Measurements from ENCODE around the gene KIDINS220. TPM values are rescaled to one million over a fixed set of nuclear protein-coding genes. Genes with fewer than 3 reads are reported as not detected.

KIDINS220 gene
- total RNA-seq, 1 donor from 2014 or later = 26.9 TPM

DNA sequence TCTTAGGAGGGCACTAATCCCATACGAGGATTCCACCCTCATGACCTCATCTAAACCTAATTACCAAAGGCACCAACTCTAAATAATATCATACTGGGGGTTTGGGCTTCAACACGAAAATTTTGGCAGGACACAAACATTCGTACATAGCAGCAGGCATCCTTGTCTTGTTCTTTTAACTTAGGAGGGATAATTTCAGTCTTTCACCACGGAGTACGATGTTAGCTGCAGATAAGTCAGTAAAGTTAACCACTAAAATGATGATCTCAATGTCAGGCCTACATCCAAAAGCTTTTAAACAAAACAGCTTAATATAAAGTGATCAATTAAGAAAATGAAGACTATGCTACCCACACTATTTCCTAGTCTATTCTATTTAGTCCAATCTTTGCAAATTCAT, 80.7 kb downstream of the KIDINS220 start:
- no peak overlapping the region for H3K27ac Mint-ChIP-seq
- ChIA-PET POLR2A (no interaction called here), CTCF (no interaction called here)
- H3K4me3 Mint-ChIP-seq = no peak overlapping the region
- no peak for ATAC-seq (ENCODE audit: low read depth)
- H3K36me3 Mint-ChIP-seq (ENCODE audit: low read depth) = peaks cover 57% of the 10 kb centered on the region
- no peak for DNase-seq
- H3K4me1 Mint-ChIP-seq = no peaks in the 10 kb centered on the region
- peaks cover 7% of the 10 kb centered on the region for H3K9me3 Mint-ChIP-seq
- TF ChIP-seq, protein P1, sequence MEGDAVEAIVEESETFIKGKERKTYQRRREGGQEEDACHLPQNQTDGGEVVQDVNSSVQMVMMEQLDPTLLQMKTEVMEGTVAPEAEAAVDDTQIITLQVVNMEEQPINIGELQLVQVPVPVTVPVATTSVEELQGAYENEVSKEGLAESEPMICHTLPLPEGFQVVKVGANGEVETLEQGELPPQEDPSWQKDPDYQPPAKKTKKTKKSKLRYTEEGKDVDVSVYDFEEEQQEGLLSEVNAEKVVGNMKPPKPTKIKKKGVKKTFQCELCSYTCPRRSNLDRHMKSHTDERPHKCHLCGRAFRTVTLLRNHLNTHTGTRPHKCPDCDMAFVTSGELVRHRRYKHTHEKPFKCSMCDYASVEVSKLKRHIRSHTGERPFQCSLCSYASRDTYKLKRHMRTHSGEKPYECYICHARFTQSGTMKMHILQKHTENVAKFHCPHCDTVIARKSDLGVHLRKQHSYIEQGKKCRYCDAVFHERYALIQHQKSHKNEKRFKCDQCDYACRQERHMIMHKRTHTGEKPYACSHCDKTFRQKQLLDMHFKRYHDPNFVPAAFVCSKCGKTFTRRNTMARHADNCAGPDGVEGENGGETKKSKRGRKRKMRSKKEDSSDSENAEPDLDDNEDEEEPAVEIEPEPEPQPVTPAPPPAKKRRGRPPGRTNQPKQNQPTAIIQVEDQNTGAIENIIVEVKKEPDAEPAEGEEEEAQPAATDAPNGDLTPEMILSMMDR (IDR thresholded peaks at IDR 0.05) = no peak
- intact Hi-C loops (cut with micrococcal nuclease) = no loop called here
- no peaks in the 10 kb centered on the region for H3K27me3 Mint-ChIP-seq

- peaks cover 7% of the 10 kb centered on the region for H3K9me3 Mint-ChIP-seq
- TF ChIP-seq, protein P1 (IDR thresholded peaks at IDR 0.05) = no peak
- no peak for DNase-seq
- H3K36me3 Mint-ChIP-seq (ENCODE audit: low read depth) = peaks cover 59% of the 10 kb centered on the region
- no peak overlapping the region for H3K27ac Mint-ChIP-seq
- H3K27me3 Mint-ChIP-seq = no peaks in the 10 kb centered on the region
- ChIA-PET CTCF (no interaction called here), POLR2A (no interaction called here)
- ATAC-seq (ENCODE audit: low read depth) = no peak
- intact Hi-C loops (cut with micrococcal nuclease) = no loop called here
- H3K4me3 Mint-ChIP-seq = no peak overlapping the region
- H3K4me1 Mint-ChIP-seq = no peaks in the 10 kb centered on the region
Measured at GRCh38 chr2:8756230-8756629, 81.2 kb downstream of the KIDINS220 start.

GRCh38 chr2:8754106-8754776, 83.2 kb downstream of the KIDINS220 start:
- ChIA-PET POLR2A (no interaction called here), CTCF (no interaction called here)
- Mint-ChIP-seq H3K4me1 (no peaks in the 10 kb centered on the region), H3K9me3 (peaks cover 7% of the 10 kb centered on the region), H3K36me3 (ENCODE audit: low read depth) (peaks cover 61% of the 10 kb centered on the region), H3K27ac (no peak overlapping the region), H3K4me3 (no peak overlapping the region), H3K27me3 (no peaks in the 10 kb centered on the region)
- TF ChIP-seq, protein P1 (IDR thresholded peaks at IDR 0.05) = no peak
- no peak for DNase-seq
- intact Hi-C loops (cut with micrococcal nuclease) = no loop called here
- ATAC-seq (ENCODE audit: low read depth) = no peak

- peaks cover 59% of the 10 kb centered on the region for H3K36me3 Mint-ChIP-seq (ENCODE audit: low read depth)
- no peaks in the 10 kb centered on the region for H3K27me3 Mint-ChIP-seq
- CTCF ChIA-PET = no interaction called here
- TF ChIP-seq, protein P1 (IDR thresholded peaks at IDR 0.05) = no peak
- intact Hi-C loops (cut with micrococcal nuclease) = no loop called here
- POLR2A ChIA-PET = no interaction called here
- no peak for ATAC-seq (ENCODE audit: low read depth)
- no peak overlapping the region for H3K4me3 Mint-ChIP-seq
- DNase-seq = no peak
- H3K27ac Mint-ChIP-seq = no peak overlapping the region
- H3K9me3 Mint-ChIP-seq = peaks cover 7% of the 10 kb centered on the region
- H3K4me1 Mint-ChIP-seq = no peaks in the 10 kb centered on the region
Measured at GRCh38 chr2:8753609-8754008, 83.8 kb downstream of the KIDINS220 start.

DNA sequence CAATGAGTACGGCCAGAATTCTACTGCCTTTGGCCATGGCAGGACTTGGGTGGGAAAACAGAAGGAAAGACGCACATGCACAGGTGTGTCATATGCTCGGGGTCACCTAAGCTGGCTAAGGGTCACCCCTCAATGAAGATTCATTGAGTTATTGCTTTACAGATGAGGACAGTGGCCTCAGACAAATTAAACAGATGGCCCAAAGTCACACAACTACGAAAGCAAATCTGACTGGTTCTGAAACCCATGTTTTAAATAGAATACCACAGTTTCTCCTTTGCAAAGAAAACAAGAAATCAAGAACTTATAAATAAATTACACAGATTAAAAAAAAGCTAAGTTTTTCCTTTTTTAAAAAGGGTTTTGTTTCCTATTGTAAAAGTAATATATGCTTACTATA, 85.0 kb downstream of the KIDINS220 start:
- H3K27me3 Mint-ChIP-seq = no peaks in the 10 kb centered on the region
- TF ChIP-seq, protein P1 (IDR thresholded peaks at IDR 0.05) = no peak
- no peak overlapping the region for H3K27ac Mint-ChIP-seq
- intact Hi-C loops (cut with micrococcal nuclease) = no loop called here
- ChIA-PET POLR2A (no interaction called here), CTCF (no interaction called here)
- peaks cover 4% of the 10 kb centered on the region for H3K9me3 Mint-ChIP-seq
- DNase-seq (no peak), ATAC-seq (ENCODE audit: low read depth) (no peak)
- no peak overlapping the region for H3K4me3 Mint-ChIP-seq
- no peaks in the 10 kb centered on the region for H3K4me1 Mint-ChIP-seq
- H3K36me3 Mint-ChIP-seq (ENCODE audit: low read depth) = peaks cover 49% of the 10 kb centered on the region
